PC-3 (cell line): ENCODE results near the gene NAT16. TPM values are rescaled to one million over a fixed set of nuclear protein-coding genes. Genes with fewer than 3 reads are reported as not detected.

ENCODE experiments used
- ATAC-seq: fragments of 200-7000 bp; cut with Tn5 transposase; 2 replicates; pipeline ENCODE4 v1.9.1; 2020; ENCODE audit warnings: mild to moderate bottlenecking, moderate library complexity
- BruUV-seq: library from RNA; stranded (reverse); fragments of 400-500 nt; replicated peaks from 2 replicates; lab custom pipeline; 2021; lab: Mats Ljungman, UMichigan
- CTCF ChIA-PET: fragments of 300-600 bp; sonication (Branson Sonifier 250); formaldehyde crosslinking; loops from one replicate; lab custom pipeline; 2022; ENCODE audit warnings: antibody characterized with exemption; lab: Charles Lee
- POLR2A ChIA-PET: fragments of 300-600 bp; sonication (Branson Sonifier 250); formaldehyde crosslinking; loops from one replicate; lab custom pipeline; 2022; ENCODE audit warnings: antibody characterized with exemption; ENCODE audit not compliant: unreplicated experiment; lab: Charles Lee
- DNase-seq: peaks from one replicate; pipeline ENCODE4 v3.0.0-alpha.2; 2015
- H2AFZ ChIP-seq: fragments of 300-600 bp; sonication (generic); 2 replicates; pipeline ENCODE4 v1.6.0; 2016; ENCODE audit warnings: antibody characterized with exemption, low read length
- H3F3A ChIP-seq: fragments of 300-600 bp; sonication (generic); one replicate; pipeline ENCODE4 v1.6.0; 2017; ENCODE audit warnings: antibody characterized with exemption, low read length, control low read depth, mild to moderate bottlenecking; ENCODE audit not compliant: unreplicated experiment
- H3K27ac ChIP-seq: fragments of 300-600 bp; sonication (generic); 2 replicates; pipeline ENCODE4 v1.5.1; 2016; ENCODE audit warnings: mild to moderate bottlenecking, low read length
- H3K27me3 ChIP-seq: fragments of 300-600 bp; sonication (generic); 2 replicates; pipeline ENCODE4 v1.6.1; 2016; ENCODE audit warnings: low read length, mixed read lengths
- H3K36me3 ChIP-seq: fragments of 300-600 bp; sonication (generic); 2 replicates; pipeline ENCODE4 v1.6.1; 2016; ENCODE audit warnings: low read depth, mixed run types, low read length, mixed read lengths
- H3K4me1 ChIP-seq: fragments of 300-600 bp; sonication (generic); 2 replicates; pipeline ENCODE4 v1.5.1; 2016; ENCODE audit warnings: low read length; ENCODE audit not compliant: insufficient read depth
- H3K4me2 ChIP-seq: fragments of 300-600 bp; sonication (generic); 2 replicates; pipeline ENCODE4 v1.6.0; 2016; ENCODE audit warnings: low read length
- H3K4me3 ChIP-seq: fragments of 300-600 bp; sonication (generic); 2 replicates; pipeline ENCODE4 v1.5.1; 2016; ENCODE audit warnings: mild to moderate bottlenecking, low read length, mixed read lengths
- H3K79me2 ChIP-seq: fragments of 300-600 bp; sonication (generic); 2 replicates; pipeline ENCODE4 v1.6.1; 2017; ENCODE audit warnings: low read length, mixed read lengths
- H3K9ac ChIP-seq: fragments of 300-600 bp; sonication (generic); 2 replicates; pipeline ENCODE4 v1.6.0; 2016; ENCODE audit warnings: mild to moderate bottlenecking, low read length
- H3K9me2 ChIP-seq: fragments of 300-600 bp; sonication (generic); replicated peaks from 2 replicates; pipeline ENCODE4 v1.6.1; 2016; ENCODE audit warnings: mixed run types, low read length, mixed read lengths
- H3K9me3 ChIP-seq: fragments of 300-600 bp; sonication (generic); 2 replicates; pipeline ENCODE4 v1.6.1; 2016; ENCODE audit warnings: low read length, mixed read lengths
- H4K20me1 ChIP-seq: fragments of 300-600 bp; sonication (generic); 2 replicates; pipeline ENCODE4 v1.6.1; 2016; ENCODE audit warnings: low read length, mixed read lengths
- EZH2 ChIP-seq: fragments of 300-600 bp; sonication (generic); IDR thresholded peaks from one replicate; pipeline ENCODE4 v1.6.1; 2017; ENCODE audit warnings: antibody characterized with exemption, mild to moderate bottlenecking, low read length; ENCODE audit not compliant: unreplicated experiment
- EZH2phosphoT487 ChIP-seq: fragments of 300-600 bp; sonication (generic); IDR thresholded peaks from 2 replicates; pipeline ENCODE4 v1.6.1; 2018; ENCODE audit warnings: mild to moderate bottlenecking, antibody characterized with exemption, low read length, borderline replicate concordance
- intact Hi-C: fragments of 100-400 bp; cut with micrococcal nuclease; formaldehyde crosslinking; loops from 2 replicates; pipeline ENCODE4 v1.9.0; 2023
- total RNA-seq: library from RNA; depleted of rRNA; stranded (reverse); fragments of >200 nt; gene quantifications from 2 replicates; pipeline ENCODE4 v1.2.3, GENCODE V29; 2014
- TF ChIP-seq, protein P1 (sequence below): fragments of 300-600 bp; sonication (generic); conservative IDR thresholded peaks from 2 replicates; pipeline ENCODE4 v1.5.1; 2017; ENCODE audit warnings: antibody characterized with exemption, low read depth, mild to moderate bottlenecking, low read length

NAT16 gene
- total RNA-seq, 1 experiment from 2014 or later: 0.26 TPM

DNA sequence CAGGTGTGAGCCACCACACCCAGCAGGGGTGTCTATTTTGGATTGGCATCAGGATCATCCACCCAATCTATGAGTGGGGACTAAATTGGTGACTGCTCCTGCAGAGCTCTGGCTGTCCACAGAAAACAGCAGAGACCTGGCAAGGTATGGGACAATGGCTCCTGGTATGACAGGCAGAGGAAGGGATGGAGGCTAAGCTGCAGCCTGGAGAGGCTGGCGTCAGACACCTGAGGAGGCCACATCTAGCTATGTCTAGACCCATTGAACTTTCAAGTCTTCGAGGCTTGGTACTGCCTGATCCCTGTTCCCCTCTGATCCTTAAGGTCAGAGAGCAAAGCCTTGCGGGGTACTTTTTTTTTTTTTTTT lies 56.4 kb downstream of the NAT16 start:
- Histone ChIP-seq H4K20me1 (no peaks in the 10 kb centered on the region), H3K9ac (no peak overlapping the region), H3K79me2 (no peaks in the 10 kb centered on the region), H2AFZ (no peak overlapping the region), H3K4me3 (no peak overlapping the region), H3K4me2 (no peak overlapping the region), H3K4me1 (peaks cover 42% of the 10 kb centered on the region), H3F3A (no peaks in the 10 kb centered on the region), H3K36me3 (no peaks in the 10 kb centered on the region), H3K27ac (no peak overlapping the region), H3K9me2 (no peaks in the 10 kb centered on the region), H3K27me3 (no peaks in the 10 kb centered on the region), H3K9me3 (no peaks in the 10 kb centered on the region)
- ChIA-PET POLR2A (no interaction called here), CTCF (no interaction called here)
- intact Hi-C loops: loop anchor here (1.0 to 2.0 kb wide), 2 partner anchors 15 to 23 kb away; no protein-coding TSS in a partner anchor
- ATAC-seq (no peak), DNase-seq (no peak)
- TF ChIP-seq, protein P1, sequence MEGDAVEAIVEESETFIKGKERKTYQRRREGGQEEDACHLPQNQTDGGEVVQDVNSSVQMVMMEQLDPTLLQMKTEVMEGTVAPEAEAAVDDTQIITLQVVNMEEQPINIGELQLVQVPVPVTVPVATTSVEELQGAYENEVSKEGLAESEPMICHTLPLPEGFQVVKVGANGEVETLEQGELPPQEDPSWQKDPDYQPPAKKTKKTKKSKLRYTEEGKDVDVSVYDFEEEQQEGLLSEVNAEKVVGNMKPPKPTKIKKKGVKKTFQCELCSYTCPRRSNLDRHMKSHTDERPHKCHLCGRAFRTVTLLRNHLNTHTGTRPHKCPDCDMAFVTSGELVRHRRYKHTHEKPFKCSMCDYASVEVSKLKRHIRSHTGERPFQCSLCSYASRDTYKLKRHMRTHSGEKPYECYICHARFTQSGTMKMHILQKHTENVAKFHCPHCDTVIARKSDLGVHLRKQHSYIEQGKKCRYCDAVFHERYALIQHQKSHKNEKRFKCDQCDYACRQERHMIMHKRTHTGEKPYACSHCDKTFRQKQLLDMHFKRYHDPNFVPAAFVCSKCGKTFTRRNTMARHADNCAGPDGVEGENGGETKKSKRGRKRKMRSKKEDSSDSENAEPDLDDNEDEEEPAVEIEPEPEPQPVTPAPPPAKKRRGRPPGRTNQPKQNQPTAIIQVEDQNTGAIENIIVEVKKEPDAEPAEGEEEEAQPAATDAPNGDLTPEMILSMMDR: no peak
- TF ChIP-seq EZH2: no peak
- no peak for TF ChIP-seq EZH2phosphoT487
- no TSS peak for BruUV-seq

DNA sequence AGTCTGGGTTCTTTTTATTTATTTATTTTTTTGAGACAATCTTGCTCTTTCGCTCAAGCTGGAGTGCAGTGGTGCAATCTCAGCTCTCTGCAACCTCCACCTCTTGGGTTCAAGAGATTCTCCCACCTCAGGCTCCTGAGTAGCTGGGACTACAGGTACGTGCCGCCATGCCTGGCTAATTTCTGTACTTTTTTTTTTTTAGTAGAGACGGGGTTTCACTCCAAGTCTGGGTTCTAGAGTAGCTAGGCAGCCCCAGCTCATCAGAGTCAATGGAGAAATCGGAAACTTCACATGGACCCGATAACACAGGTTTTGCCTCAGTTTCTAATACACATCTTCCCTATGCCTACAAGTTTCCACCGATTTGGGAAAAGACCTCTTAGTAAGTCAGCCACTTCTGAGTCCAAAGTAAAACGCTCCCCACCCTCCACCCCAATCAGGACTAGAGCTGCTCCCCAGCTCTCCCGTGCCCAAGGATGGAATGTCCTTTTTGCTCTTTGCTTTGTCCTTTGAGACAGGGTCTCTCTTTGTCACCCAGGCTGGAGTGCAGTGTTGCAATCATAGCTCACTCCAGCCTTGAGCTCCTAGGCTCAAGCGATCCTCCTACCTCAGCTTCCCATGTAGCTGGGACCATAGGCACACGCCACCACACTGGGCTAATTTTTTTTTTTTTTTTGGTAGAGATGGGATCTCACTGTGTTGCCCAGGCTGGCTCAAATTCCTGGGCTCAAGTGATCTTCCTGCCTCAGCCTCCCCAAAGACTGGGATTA lies 57.0 kb downstream of the NAT16 start:
- TF ChIP-seq, protein P1: no peak
- TF ChIP-seq EZH2: no peak
- TF ChIP-seq EZH2phosphoT487: no peak
- DNase-seq: no peak
- Histone ChIP-seq H3K79me2 (no peaks in the 10 kb centered on the region), H2AFZ (no peak overlapping the region), H3K27me3 (no peaks in the 10 kb centered on the region), H3K9me2 (no peaks in the 10 kb centered on the region), H3K27ac (no peak overlapping the region), H3K9ac (no peak overlapping the region), H3K4me1 (peaks cover 41% of the 10 kb centered on the region), H3K36me3 (no peaks in the 10 kb centered on the region), H3K4me2 (no peak overlapping the region), H3K9me3 (no peaks in the 10 kb centered on the region), H3K4me3 (no peak overlapping the region), H4K20me1 (no peaks in the 10 kb centered on the region), H3F3A (no peaks in the 10 kb centered on the region)
- CTCF ChIA-PET: interaction anchor here (0.8 kb wide), 1 partner anchor 38 kb away, joined by 5 read pairs; the partner anchor contains the start of gene TRIM56
- no peak for ATAC-seq
- no TSS peak for BruUV-seq
- POLR2A ChIA-PET: no interaction called here
- intact Hi-C loops: loop anchor here (1.0 kb wide), 1 partner anchor 38 kb away; the partner anchor contains the start of gene TRIM56
